Prostate gland (tissue), 2 donors: ENCODE data around the gene TEX52. TPM values are rescaled to one million over a fixed set of nuclear protein-coding genes. Genes with fewer than 3 reads are reported as not detected.

Experiments used
- DNase-seq: peaks from one replicate; pipeline ENCODE4 v3.0.0-alpha.2; 2019; ENCODE audit warnings: low spot score
- H3K27ac ChIP-seq, 2 donors: fragments of 200-600 bp; sonication (generic); 2 replicates each; pipeline ENCODE4 v1.5.1; 2017 to 2019
- H3K27me3 ChIP-seq: fragments of 200-600 bp; sonication (generic); replicated peaks from 2 replicates; pipeline ENCODE4 v1.5.1; 2019; ENCODE audit not compliant: insufficient read depth
- H3K36me3 ChIP-seq, 2 donors: fragments of 200-600 bp; sonication (generic); 1 replicate in 1 of 2; 2 replicates in 1 of 2; pipeline versions ENCODE4 v1.5.1 to v1.8.1; 2017 to 2019
- H3K4me1 ChIP-seq: fragments of 200-600 bp; sonication (generic); replicated peaks from 2 replicates; pipeline ENCODE4 v1.5.1; 2019
- H3K4me3 ChIP-seq, 2 donors: fragments of 200-600 bp; sonication (generic); 2 replicates each; pipeline ENCODE4 v1.5.1; 2017 to 2019
- H3K9me3 ChIP-seq: fragments of 200-600 bp; sonication (generic); 2 replicates; pipeline ENCODE4 v1.5.1; 2017
- POLR2A ChIP-seq: fragments of 450-650 bp; IDR thresholded peaks from one replicate; pipeline ENCODE4 v1.6.1; 2016; ENCODE audit warnings: antibody characterized with exemption, mild to moderate bottlenecking
- POLR2AphosphoS5 ChIP-seq: sonication (generic); formaldehyde crosslinking; IDR thresholded peaks from one replicate; pipeline ENCODE4 v1.6.1; 2017; ENCODE audit warnings: antibody characterized with exemption
- WGBS: methylation state at CpG from one replicate; pipeline ENCODE4 v1.1.5; 2018; 5-methylcytosine and 5-hydroxymethylcytosine counted together
- intact Hi-C: fragments of 100-400 bp; cut with DNase I; formaldehyde crosslinking; loops from one replicate; pipeline ENCODE4 v1.14.2; 2022
- total RNA-seq, 2 donors: library from RNA; depleted of rRNA; stranded (reverse); fragments of >200 nt; gene quantifications; one replicate each; pipeline ENCODE4 v1.1.0, GENCODE V29; 2016
- TF ChIP-seq, protein P1 (sequence below), 4 experiments: fragments of 200-600 bp in 2 of 4; fragments of 450-650 bp in 2 of 4; sonication (generic) in 2 of 4; IDR thresholded peaks; 1 replicate in 3 of 4; 2 replicates in 1 of 4; pipeline ENCODE4 v1.5.1; 2016 to 2019; ENCODE audit warnings: antibody characterized with exemption in 4 of 4, mild to moderate bottlenecking in 2 of 4, moderate library complexity in 2 of 4

The TEX52 gene
- total RNA-seq = under 1 TPM in 1 of 2 donors, not detected in 1; 0.85 TPM

GRCh38 chr12:2857021-2857431 is at the start of gene TEX52:
Gene TEX52 (minus strand): TSS chr12:2857039. CDS start chr12:2857026, 13 bp downstream.
- Histone ChIP-seq H3K27me3 (no peaks in the 10 kb centered on the region), H3K4me1 (no peaks in the 10 kb centered on the region), H3K27ac (no peak within 1 kb of the TSS), H3K36me3 (no peaks in the 10 kb centered on the region), H3K9me3 (no peaks in the 10 kb centered on the region), H3K4me3 (no peak within 1 kb of the TSS)
- no peak for DNase-seq
- TF ChIP-seq POLR2AphosphoS5 (no peak), POLR2A (no peak)
- TF ChIP-seq, protein P1, sequence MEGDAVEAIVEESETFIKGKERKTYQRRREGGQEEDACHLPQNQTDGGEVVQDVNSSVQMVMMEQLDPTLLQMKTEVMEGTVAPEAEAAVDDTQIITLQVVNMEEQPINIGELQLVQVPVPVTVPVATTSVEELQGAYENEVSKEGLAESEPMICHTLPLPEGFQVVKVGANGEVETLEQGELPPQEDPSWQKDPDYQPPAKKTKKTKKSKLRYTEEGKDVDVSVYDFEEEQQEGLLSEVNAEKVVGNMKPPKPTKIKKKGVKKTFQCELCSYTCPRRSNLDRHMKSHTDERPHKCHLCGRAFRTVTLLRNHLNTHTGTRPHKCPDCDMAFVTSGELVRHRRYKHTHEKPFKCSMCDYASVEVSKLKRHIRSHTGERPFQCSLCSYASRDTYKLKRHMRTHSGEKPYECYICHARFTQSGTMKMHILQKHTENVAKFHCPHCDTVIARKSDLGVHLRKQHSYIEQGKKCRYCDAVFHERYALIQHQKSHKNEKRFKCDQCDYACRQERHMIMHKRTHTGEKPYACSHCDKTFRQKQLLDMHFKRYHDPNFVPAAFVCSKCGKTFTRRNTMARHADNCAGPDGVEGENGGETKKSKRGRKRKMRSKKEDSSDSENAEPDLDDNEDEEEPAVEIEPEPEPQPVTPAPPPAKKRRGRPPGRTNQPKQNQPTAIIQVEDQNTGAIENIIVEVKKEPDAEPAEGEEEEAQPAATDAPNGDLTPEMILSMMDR (IDR thresholded peaks at IDR 0.05) = no peak
- intact Hi-C loops = loop anchor here (10.0 kb wide), 1 partner anchor 88 kb away; no protein-coding TSS in a partner anchor
- WGBS = 76% methylated on average over 3 of the region's 3 CpGs

DNA sequence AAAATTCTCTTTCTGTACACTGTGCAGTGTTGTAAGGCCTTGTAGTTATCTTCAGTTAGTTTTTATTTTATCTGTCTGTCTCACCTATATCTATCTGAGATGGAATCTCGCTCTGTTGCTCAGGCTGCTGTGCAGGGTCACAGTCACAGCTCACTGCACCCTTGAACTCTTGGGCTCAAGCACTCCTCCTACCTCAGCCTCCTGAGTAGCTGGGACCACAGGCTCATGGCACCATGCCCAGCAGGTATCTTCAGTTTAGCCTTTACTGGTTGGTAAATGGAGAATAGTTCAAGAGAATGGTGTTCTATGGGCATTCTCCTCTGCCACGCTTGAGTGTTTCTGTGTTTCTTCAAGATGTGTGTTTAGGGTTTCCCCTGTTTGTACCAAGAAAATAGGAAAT is 47.4 kb upstream of the TEX52 start:
- Histone ChIP-seq H3K4me3 (no peak overlapping the region), H3K27ac (no peak overlapping the region), H3K36me3 (no peaks in the 10 kb centered on the region), H3K27me3 (no peaks in the 10 kb centered on the region), H3K4me1 (no peaks in the 10 kb centered on the region), H3K9me3 (no peaks in the 10 kb centered on the region)
- WGBS = 93% methylated on average over 2 of the region's 2 CpGs
- no peak for TF ChIP-seq POLR2A
- TF ChIP-seq POLR2AphosphoS5 = no peak
- TF ChIP-seq, protein P1 (IDR thresholded peaks at IDR 0.05) = no peak
- no peak for DNase-seq
- intact Hi-C loops = no loop called here

- H3K36me3 ChIP-seq = no peaks in the 10 kb centered on the region
- no peak overlapping the region for H3K4me3 ChIP-seq
- H3K4me1 ChIP-seq = no peaks in the 10 kb centered on the region
- H3K27me3 ChIP-seq = no peaks in the 10 kb centered on the region
- DNase-seq = peak; percentile 40
- no peak overlapping the region for H3K27ac ChIP-seq
- intact Hi-C loops = no loop called here
- 12% methylated on average over 4 of the region's 4 CpGs for WGBS
- H3K9me3 ChIP-seq = no peaks in the 10 kb centered on the region
- peak; percentile 61 for TF ChIP-seq POLR2AphosphoS5
- TF ChIP-seq, protein P1 (IDR thresholded peaks at IDR 0.05) = no peak
These were observed 45.5 kb upstream of the TEX52 start for GRCh38 chr12:2902272-2902880.

- no peak overlapping the region for H3K4me3 ChIP-seq
- no peaks in the 10 kb centered on the region for H3K27me3 ChIP-seq
- intact Hi-C loops = no loop called here
- H3K9me3 ChIP-seq = no peaks in the 10 kb centered on the region
- H3K4me1 ChIP-seq = no peaks in the 10 kb centered on the region
- 94% methylated on average over 8 of the region's 8 CpGs for WGBS
- H3K36me3 ChIP-seq = no peaks in the 10 kb centered on the region
- TF ChIP-seq POLR2AphosphoS5 = no peak
- no peak for TF ChIP-seq POLR2A
- TF ChIP-seq, protein P1 (IDR thresholded peaks at IDR 0.05) = no peak
- DNase-seq = no peak
- H3K27ac ChIP-seq = no peak overlapping the region
These were observed 43.8 kb upstream of the TEX52 start for GRCh38 chr12:2900642-2901041.

- H3K4me3 ChIP-seq = no peak overlapping the region
- no peak for DNase-seq
- no peaks in the 10 kb centered on the region for H3K4me1 ChIP-seq
- H3K27me3 ChIP-seq = no peaks in the 10 kb centered on the region
- WGBS = 94% methylated on average over 5 of the region's 5 CpGs
- intact Hi-C loops = no loop called here
- TF ChIP-seq POLR2AphosphoS5 (no peak), POLR2A (no peak)
- TF ChIP-seq, protein P1 (IDR thresholded peaks at IDR 0.05) = no peak
- H3K36me3 ChIP-seq = no peaks in the 10 kb centered on the region
- no peaks in the 10 kb centered on the region for H3K9me3 ChIP-seq
- no peak overlapping the region for H3K27ac ChIP-seq
These were observed 40.6 kb upstream of the TEX52 start for GRCh38 chr12:2897418-2897817.
